NCI-H2107 (cell line): ENCODE data around the gene CTBS.
"Not testable (repeated sequence)": the region's sequence is repeated elsewhere in the genome, so short reads cannot be mapped to it uniquely, and the experiment has no call there.

Source experiments
- DNase-seq: peaks from one replicate; lab custom pipeline; 2025; lab: John Stamatoyannopoulos, UW

CTBS gene

DNA sequence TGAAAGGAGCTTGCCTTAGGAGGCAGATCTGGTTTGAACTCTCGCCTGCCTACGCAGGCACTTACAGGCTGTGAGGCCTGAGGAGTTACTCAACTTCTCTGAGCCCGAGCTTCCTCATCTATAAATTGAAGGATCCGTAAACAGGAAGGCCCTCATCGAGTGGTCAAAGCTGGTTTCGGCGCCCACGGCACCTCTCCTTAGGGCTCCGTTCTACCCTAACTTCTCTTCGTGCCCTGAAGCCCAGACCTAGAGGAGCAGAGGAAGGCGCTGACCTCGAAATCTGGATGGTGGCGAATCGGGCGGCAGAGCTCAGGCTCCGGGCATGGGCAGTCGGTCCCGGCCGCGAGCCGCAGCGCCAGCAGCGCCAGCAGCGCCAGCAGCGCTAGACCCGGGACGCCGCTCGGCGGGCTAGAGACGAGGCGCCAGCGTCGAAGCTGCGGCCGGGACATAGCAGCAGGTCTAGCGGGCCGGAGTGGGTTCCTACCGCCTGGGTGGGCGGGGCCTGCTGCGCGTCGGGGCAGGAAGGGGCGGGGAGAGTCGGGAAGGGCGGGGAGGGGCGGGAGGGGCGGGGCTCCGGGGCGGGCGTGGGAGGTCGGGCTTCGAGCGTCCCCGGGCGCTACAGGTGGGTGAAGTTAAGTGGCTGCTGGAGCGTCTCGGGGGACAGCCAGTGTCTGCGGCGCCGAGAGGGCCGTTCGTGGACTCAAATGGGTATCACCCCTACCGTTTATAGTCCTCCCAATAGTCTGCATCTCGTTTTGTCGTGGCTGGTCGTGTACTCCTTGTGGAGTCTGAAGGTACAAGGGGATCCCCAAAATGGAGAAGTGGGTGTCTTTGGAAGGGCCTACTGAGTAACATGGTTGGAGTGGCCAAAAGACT, at the start of gene CTBS:
CTBS (minus strand) TSS at position 474 of the 876 bp plus-strand sequence; CDS start at position 449, 25 bp downstream.
- DNase-seq = peak; percentile 81

GRCh38 chr1:84621553-84621952, 47.3 kb upstream of the CTBS start:
- DNase-seq = no peak

- DNase-seq = peak; percentile 68
These were observed 46.6 kb upstream of the CTBS start for GRCh38 chr1:84620720-84621313.

- DNase-seq = no peak
These were observed 45.3 kb upstream of the CTBS start for GRCh38 chr1:84619383-84620102.

DNA sequence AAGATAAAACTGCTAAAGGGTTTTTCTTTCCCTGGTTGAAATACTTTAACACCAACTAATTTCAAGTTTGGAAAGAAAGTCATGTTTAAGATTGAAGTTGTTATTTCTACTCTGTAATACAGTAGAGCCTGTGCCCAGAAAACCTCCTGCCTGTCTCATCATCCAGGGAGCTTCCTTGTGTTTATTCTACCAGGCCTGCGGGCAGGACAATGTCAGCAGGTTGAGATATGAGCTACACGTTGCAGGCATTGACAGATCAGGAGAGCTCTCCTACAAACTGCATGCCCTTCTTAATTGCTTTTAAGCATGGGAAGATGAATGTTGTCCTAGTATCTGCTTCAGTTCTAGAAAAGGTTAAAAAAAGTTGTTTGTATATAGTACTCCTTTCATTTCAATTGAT, 43.1 kb upstream of the CTBS start:
- no peak for DNase-seq

DNA sequence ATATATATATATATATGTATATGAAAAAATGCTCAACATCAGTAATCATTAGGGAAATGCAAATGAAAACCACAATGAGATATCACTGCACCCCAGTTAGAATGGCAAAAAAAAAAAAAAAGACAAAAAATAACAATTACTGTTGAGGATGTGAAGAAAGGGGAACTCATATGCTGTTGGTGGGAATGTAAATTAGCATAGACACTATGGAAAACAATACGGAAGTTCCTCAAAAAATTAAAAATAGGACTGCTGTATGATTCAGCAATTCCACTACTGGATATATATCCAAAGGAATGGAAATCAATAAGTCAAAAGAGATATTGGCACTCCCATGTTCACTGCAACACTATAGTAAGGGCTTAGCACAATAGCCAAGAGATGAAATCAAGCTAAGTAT, 41.5 kb upstream of the CTBS start:
- DNase-seq = no peak

DNA sequence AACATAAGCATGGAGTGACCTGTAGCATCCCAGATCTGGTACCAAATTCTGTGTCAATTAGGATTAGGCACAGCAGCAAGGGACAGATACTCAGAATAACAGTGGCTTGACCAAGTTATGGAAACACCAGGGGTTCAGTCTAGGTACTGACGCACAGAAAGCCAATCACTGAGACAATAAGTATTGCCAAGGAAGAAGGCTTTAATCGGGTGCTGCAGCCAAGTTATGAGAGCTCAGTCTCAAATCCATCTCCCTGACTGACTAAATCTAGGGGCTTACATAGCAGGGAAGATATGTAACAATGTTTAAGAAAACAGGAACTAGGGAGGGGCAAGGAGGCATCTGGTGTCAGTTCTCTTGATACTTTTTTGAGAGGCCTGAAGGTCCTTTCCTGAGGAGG, 39.6 kb upstream of the CTBS start:
- no peak for DNase-seq

- no peak for DNase-seq
These were observed 38.8 kb upstream of the CTBS start for GRCh38 chr1:84613026-84613425.

DNA sequence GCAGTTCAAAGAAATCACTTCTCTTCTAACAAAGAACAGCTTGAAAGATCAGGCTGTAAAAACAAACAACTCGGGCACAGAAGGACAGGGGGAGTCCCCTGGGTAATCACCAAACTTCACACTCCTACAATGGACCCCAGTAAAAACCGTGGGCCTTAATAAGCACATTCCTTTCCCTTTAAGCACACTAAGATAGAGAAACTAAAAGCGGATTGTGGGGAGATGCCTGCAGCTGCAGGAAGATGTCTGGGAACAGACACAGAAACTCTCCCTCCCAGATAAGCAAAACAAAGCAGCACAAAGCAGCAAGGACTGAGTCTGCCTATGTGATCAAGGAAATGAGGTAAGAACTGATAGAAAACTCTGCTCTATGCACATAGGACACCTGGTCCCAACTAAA, 37.6 kb upstream of the CTBS start:
- no peak for DNase-seq

DNA sequence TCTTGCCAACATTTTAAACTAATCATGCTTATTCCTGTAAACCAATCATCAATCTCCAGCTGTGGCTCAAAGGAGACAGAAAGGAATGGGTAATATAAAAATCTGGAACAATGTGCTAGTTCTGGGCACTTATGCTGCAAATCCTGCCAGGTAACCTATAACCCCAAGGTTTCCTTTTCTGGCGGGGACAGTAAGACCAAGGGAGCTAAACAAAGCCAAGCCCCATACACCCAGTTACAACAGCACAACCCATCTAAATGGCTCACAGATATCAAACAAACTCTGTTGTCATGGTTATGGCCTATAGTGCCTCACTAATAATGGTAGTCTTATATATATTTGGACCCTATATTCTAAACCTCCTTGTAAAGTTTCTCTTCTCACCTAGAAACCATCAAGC, 36.9 kb upstream of the CTBS start:
- DNase-seq = no peak

GRCh38 chr1:84606977-84607376, 32.7 kb upstream of the CTBS start:
- DNase-seq = no peak

DNA sequence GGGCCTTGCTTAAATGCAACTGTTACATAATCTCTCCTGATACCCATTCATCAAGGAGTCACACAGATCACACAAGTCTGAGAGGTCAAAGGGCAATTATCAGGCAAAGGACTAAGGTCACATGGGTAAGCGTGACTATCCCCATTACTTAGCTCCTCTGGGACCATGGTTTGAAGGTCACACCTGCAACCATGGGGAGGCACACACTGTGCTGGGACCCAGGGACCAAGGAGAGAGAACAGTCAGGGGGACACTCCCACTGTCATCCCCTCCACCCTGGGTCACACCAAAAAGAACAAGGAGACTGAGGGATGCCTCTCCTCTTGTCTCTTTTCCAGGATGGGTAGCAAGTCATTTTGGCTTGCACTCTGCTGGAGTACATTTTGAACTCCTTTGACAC, 30.9 kb upstream of the CTBS start:
- no peak for DNase-seq

DNA sequence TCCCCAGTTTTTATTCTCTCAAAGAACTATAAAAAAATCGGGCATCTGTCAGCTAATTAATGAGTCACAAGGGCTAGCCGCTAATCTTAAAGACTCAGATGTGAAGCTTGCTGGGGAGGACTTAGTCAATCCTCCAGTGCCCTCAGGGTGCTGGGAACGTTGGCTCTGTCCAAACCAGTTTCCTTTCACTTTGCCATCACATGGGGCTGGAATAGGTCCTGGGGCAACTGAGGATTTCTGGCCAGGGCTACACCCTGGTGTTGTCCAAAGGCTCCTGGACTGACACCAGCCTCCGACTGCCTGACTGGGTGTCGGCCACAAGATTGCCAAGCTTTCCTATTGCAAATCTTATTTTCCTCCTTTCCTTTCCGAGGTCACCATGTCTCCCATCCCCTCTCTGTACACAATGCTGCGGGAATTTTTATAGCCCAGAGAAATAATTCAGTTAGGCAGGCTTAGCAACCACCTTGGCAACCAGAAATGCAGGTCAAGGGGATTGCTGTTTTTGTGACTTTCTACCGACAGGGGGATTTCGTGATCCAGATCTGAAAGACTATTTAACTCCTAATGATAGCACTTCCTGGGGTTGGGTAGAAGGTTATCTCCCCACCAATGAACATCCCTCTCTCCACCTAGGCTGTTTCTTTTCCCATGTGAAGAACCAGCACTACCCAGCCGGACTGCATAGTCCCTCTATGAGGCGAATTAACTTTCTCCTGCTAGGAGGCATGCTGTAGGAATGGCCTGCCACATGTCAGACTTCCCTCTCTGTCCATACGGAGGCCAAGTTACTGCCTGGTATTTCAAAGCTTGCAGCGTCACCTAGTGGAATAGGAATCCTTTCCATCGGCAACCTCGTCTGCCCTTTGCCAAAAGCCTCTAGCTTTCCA, 29.9 kb upstream of the CTBS start:
- DNase-seq = no peak

DNA sequence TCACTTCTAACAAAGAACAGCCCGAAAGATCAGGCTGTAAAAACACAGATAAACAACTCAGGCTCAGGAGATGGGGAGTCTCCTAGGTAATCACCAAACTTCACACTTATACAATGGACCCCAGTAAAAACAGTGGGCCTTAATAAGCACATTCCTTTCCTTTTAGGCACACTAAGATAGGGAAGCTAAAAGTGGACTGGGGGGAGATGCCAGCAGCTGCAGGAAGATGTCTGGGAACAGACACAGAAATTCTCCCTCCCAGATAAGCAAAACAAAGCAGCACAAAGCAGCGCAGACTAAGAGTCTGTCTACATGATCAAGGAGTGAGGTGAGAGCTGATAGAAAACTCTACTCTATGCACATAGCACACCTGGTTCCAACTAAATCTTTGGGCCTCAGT, 29.0 kb upstream of the CTBS start:
- no peak for DNase-seq

DNA sequence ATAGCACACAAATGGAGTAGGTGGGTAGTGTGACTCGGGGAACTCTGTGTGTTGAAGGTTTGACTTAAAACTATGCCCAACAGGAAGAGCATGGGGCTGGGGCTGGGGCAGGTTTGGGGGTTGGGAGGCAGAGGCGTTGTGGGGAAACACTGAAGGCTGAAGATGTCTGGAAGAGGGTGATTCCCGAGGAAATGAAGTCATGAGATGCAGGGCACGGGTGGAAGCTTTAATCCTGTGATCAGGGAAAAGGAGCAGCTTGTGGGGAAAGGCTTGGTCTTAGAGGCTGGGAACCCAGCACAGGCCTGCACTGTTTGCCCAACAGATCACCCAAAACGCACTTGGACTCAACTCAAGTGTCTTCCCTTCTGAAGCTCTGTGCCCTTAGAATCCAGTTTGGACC, 26.6 kb upstream of the CTBS start:
- DNase-seq = no peak

- DNase-seq = no peak
These were observed 24.9 kb upstream of the CTBS start for GRCh38 chr1:84598846-84599741.

GRCh38 chr1:84598418-84598817, 24.2 kb upstream of the CTBS start:
- DNase-seq = no peak

DNA sequence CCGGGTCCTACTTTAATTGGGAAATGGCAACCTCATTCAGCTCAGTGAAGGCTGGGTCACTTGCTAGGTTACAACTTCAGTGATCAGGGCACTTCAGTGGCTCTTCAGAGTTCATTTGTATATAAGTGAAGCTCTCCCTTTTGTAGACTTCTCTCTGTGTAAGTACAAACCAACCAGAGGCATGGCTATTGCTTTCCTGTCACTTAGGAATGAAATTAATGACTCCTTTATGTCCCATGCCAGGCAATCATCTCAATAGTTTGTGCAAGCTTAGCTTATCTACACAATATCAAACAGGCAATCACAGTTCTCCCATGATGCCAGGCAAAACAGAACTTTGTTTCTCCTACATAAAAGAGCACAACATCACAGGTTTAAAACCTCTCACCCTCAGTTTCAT, 22.8 kb upstream of the CTBS start:
- no peak for DNase-seq

DNA sequence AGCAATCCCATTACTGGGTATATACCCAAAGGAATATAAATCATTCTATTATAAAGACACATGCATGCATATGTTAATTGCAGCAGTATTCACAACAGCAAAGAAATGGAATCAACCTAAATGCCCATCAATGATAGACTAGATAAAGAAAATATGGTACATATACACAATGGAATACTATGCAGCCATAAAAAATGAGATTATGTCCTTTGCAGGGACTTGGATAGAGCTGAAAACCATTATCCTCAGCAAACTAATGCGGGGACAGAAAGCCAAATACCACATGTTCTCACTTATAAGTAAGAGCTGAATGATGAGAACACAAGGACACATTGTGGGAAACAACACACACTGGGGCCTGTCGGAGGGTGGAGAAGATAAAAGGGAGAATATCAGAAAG, 20.7 kb upstream of the CTBS start:
- not testable (repeated sequence) for DNase-seq

DNA sequence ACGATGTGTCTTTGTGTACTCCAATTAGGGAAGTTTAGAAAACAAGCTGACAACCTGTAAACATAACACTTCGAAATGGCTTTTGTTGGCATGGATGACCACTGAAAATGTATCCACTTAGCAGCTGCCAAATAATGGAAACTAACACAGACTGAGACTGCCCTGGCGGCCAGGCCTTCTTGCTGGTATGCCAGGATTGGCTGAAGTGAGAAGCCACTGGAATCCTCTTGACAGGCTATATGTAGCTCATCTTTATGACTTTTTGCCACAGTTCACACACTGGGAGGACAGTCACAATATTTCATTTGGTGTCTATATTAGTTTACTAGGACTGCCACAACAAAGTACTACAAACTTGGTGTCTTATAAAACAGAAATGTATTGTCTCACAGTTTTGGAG, 12.9 kb upstream of the CTBS start:
- DNase-seq = no peak

DNA sequence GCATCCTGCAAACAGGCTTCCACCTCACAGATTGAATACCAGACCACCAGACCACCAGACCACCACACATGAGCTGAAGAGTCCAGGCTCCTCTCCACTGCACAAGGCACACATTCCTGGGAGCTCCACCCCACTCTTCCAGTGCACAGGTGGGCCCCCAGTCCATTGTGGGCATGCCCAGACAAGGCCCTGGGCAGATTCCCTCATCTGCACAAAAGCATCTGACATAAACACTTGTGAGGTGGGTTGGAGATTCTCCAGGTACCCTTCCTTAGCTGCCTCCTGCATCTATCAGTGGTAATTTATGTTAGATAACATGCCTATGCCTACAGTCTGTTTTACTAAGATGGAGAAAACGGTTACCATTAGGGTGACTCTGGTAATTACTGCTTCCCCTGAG, 11.6 kb upstream of the CTBS start:
- DNase-seq = no peak
